NB4 (cell line): ENCODE data around the gene F2RL1.
"Not testable (repeated sequence)": the region's sequence is repeated elsewhere in the genome, so short reads cannot be mapped to it uniquely, and the experiment has no call there.

Experiments
- DNase-seq: peaks from one replicate; pipeline ENCODE4 v3.0.0; 2010; ENCODE audit warnings: low read depth
- H3K4me3 ChIP-seq: one replicate; pipeline ENCODE4 v1.5.1; 2011; ENCODE audit warnings: mild to moderate bottlenecking, low read depth, low read length, moderate library complexity
- MYC ChIP-seq: IDR thresholded peaks from 2 replicates; pipeline ENCODE4 v1.6.1; 2011; ENCODE audit warnings: low read depth, low read length
- POLR2A ChIP-seq: IDR thresholded peaks from 2 replicates; pipeline ENCODE4 v1.6.1; 2011; ENCODE audit warnings: mild to moderate bottlenecking; ENCODE audit not compliant: insufficient read length; ENCODE audit errors: extremely low read depth
- TF ChIP-seq, protein P1 (sequence below): IDR thresholded peaks from 2 replicates; pipeline ENCODE4 v1.6.1; 2011; ENCODE audit warnings: low read depth, low read length
- TF ChIP-seq, protein P2 (sequence below): IDR thresholded peaks from one replicate; pipeline ENCODE4 v1.5.1; 2012; ENCODE audit warnings: low read depth, low read length

Gene F2RL1

DNA sequence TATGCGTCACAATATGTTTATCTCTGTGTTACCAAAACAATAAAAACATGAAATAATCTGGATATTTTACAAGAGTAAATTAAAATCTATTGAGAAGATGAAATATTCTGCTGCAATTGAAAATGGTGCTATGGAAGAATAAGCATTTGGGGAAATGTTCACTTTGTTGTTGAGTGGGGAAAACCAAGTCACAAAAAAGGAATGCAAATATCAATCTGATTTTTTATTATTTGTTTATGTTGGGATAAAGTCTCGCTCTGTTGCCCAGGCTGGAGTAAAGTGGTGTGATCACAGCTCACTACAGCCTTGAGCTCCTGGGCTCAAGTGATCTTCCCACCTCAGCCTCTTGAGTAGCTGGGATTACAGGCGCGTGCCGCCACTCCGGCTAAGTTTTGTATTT is 8.6 kb upstream of the F2RL1 start:
- H3K4me3 ChIP-seq: no peak overlapping the region
- TF ChIP-seq POLR2A (no peak), MYC (no peak)
- TF ChIP-seq, protein P1, sequence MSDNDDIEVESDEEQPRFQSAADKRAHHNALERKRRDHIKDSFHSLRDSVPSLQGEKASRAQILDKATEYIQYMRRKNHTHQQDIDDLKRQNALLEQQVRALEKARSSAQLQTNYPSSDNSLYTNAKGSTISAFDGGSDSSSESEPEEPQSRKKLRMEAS: no peak
- TF ChIP-seq, protein P2, sequence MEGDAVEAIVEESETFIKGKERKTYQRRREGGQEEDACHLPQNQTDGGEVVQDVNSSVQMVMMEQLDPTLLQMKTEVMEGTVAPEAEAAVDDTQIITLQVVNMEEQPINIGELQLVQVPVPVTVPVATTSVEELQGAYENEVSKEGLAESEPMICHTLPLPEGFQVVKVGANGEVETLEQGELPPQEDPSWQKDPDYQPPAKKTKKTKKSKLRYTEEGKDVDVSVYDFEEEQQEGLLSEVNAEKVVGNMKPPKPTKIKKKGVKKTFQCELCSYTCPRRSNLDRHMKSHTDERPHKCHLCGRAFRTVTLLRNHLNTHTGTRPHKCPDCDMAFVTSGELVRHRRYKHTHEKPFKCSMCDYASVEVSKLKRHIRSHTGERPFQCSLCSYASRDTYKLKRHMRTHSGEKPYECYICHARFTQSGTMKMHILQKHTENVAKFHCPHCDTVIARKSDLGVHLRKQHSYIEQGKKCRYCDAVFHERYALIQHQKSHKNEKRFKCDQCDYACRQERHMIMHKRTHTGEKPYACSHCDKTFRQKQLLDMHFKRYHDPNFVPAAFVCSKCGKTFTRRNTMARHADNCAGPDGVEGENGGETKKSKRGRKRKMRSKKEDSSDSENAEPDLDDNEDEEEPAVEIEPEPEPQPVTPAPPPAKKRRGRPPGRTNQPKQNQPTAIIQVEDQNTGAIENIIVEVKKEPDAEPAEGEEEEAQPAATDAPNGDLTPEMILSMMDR: no peak
- no peak for DNase-seq

GRCh38 chr5:76811214-76811613 is 7.6 kb upstream of the F2RL1 start:
- TF ChIP-seq, protein P2: no peak
- no peak for TF ChIP-seq POLR2A
- TF ChIP-seq, protein P1: no peak
- TF ChIP-seq MYC: no peak
- H3K4me3 ChIP-seq: no peak overlapping the region
- no peak for DNase-seq

- DNase-seq, H3K4me3 ChIP-seq: not testable (repeated sequence)
Measured at GRCh38 chr5:76812209-76812608, 6.6 kb upstream of the F2RL1 start.

- no peak for DNase-seq
- H3K4me3 ChIP-seq: no peak overlapping the region
- TF ChIP-seq MYC (no peak), POLR2A (no peak)
- TF ChIP-seq, protein P2: no peak
- TF ChIP-seq, protein P1: no peak
Measured at GRCh38 chr5:76813982-76814562, 4.8 kb upstream of the F2RL1 start.

- no peak for DNase-seq
- TF ChIP-seq, protein P2: no peak
- TF ChIP-seq MYC (no peak), POLR2A (no peak)
- TF ChIP-seq, protein P1: no peak
- H3K4me3 ChIP-seq: no peak overlapping the region
Measured at GRCh38 chr5:76816110-76816831, 2.6 kb upstream of the F2RL1 start.

- no peak for TF ChIP-seq MYC
- TF ChIP-seq, protein P2: no peak
- TF ChIP-seq POLR2A: no peak
- TF ChIP-seq, protein P1: no peak
- DNase-seq: no peak
- no peak overlapping the region for H3K4me3 ChIP-seq
Measured at GRCh38 chr5:76819851-76820525, 1.2 kb downstream of the F2RL1 start.
